NK-92 (cell line): Measurements from ENCODE around the gene LDLRAD3.

Experiments used
- DNase-seq: peaks from one replicate; lab custom pipeline; 2025; ENCODE audit not compliant: unreplicated experiment; lab: John Stamatoyannopoulos, UW

LDLRAD3 gene

DNA sequence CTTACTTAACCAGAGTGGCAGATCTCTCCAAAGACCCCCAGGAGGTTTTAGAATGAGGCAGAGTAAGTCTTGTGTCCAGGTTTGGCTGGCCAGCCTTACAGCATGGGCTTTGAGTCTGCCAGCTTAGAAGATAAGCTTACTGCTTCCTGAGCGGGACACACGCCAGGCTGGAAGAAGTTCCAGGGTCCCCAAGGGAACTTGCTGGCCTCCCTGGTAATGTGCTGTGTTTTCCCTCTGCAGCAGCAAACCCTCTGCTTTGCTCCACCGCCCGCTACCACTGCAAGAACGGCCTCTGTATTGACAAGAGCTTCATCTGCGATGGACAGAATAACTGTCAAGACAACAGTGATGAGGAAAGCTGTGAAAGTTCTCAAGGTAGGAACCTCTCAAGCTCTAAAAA lies 154.2 kb downstream of the LDLRAD3 start:
- no peak for DNase-seq

DNA sequence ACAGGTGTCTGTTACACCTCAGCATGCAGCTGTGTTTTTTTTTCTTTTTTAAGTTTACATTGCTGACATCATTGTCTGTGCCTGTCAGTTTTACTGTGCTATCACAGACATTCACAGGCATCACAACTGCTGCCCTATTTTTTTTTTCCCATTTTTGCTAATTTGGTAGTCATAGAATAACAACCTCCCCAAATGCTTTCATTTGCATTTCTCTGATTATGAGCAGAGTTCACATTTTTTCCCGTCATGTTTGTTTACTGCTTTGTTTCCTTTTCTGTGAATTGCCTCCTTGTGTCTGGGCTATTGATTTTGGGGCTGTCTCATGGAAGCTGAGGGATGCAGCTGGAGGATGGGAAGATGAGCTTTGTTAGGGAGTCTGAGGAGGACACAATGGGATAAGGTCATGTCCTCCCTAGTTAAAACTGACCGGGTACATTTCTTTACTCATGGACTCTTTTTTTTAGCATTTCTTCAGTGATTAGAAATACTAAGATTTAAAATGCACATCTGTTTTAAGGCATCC lies 155.1 kb downstream of the LDLRAD3 start:
- no peak for DNase-seq

DNA sequence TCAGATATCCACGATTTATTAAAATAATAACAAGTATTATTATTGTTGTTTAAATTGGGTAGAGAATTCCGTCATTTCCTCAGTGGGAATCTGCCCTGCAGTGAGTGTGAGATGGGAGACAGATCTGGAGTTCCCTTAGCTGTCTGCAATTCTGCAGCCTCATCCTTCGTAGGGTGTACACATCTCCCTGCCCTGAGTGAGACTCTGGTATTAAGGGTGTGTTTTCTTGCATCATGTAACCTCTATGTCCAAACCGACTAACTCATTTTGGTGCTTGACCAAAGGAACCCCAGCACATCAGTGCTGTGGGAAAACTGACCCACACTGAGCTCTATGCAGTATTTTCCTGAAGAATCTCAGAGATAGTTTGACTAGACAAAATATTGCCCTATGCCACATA lies 157.6 kb downstream of the LDLRAD3 start:
- no peak for DNase-seq

DNA sequence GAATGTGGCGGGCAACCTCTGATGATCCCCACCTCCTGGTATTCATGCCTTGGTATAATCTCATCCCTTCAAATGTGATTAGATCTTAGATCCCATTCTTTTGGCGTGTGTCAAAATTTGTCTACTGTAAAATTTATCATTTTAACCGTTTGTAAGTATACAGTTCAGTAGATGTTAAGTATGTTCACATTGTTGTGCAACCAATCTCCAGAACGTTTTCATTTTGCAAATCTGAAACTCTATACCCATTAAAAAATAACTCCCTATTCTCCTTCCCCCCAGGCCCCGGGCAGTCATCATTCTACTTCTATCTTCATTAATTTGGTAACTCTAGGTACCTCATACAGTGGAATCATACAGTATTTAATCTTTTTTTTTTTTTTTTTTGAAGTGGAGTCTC lies 159.0 kb downstream of the LDLRAD3 start:
- DNase-seq = no peak

DNA sequence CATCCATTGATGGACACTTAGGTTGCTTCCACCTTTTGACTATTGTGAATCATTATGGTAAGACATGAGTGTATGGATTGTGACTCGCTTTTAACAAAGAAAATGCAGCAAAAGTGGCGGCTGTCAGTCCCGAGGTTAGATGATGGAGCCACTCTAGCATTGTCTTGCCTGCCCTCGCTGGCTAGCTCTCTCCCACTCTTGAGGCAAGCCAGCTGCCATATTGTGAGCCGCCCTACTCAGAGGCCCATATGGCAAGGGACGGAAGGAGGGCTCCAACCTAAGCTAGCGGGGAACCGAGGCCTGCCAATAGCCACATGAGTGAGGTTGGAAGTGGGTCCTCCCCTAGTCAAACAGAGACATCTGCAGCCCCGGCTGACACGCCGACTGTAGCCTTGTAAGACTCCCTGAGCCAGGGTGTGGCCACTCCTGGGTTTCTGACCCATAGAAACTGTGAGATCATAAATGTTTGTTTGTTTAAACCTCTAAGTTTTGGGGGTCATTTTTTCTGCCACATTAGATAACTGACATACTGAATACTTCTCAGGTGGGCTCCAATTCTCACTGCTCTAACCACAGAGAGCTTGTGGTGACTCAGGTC lies 160.2 kb downstream of the LDLRAD3 start:
- DNase-seq = no peak

DNA sequence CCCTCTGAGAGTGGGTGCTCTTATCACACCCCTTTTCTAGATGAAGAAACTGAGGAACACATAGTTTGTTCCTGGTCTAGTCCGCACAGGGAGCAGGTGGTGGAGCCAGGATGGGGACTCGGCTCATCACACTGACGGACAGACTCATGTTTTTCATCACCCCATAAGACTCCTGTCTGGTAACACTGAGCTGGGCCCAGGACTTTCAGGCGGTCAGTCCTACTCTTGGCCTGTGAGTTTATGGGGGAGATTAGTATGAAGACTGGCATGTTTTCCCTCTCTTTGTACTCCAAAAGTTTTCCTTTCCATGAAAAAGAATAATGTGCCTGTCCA lies 160.8 kb downstream of the LDLRAD3 start:
- no peak for DNase-seq

DNA sequence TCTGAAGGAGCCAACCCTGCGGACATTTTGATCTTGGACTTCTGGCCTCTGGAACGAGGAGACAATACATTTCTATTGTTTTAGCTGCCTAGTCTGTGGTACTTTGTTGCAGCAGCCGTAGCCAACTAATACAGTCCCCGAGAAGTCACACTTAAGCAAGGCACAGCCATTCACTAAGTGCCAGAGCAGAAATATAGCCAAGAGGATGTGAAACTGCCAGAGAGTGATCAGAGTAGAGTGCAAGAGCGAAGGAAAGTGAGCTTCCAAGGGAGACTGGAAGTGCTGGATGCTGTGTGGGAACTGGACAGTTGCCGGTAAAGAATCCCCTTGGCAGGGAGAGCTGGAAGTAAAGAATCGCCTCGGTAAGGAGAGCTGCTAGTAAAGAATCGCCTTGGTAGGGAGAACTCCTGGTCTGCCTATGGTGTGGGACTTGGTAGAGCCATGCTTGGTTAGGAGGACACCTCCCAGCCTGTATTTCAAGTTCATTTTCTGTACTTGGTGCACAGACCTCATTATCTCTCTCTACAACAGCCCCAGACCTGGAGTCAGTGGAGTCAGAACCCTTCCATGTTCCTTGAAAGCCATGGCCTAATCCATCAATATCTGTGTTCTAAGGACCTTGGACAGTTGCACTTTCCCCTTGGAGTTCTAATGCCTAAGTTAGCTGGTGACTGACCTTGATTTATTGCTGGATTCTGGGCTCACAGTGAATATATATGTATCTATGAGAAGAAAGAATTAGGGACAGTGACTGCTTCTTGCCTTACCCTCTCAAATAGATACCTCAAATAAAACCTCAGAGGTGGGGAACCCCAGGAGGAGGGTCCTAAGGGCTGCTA lies 162.1 kb downstream of the LDLRAD3 start:
- no peak for DNase-seq

DNA sequence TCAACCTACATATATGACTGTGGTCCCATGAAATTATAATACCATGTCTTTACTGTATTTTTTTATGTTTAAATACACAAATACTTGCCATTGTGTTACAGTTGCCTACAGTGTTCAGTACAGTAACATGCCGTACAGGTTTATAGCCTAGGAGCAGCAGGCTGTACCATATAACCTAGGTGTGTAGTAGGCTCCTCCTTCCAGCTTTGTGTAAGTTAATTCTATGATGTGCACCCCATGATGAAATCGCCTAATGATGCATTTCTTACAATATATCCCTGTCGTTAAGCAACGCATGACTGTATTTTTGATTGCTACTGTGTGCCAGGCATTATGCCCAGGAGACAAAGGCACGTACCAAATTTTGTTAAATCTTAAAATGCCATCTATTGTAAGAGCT lies 163.7 kb downstream of the LDLRAD3 start:
- DNase-seq = no peak

DNA sequence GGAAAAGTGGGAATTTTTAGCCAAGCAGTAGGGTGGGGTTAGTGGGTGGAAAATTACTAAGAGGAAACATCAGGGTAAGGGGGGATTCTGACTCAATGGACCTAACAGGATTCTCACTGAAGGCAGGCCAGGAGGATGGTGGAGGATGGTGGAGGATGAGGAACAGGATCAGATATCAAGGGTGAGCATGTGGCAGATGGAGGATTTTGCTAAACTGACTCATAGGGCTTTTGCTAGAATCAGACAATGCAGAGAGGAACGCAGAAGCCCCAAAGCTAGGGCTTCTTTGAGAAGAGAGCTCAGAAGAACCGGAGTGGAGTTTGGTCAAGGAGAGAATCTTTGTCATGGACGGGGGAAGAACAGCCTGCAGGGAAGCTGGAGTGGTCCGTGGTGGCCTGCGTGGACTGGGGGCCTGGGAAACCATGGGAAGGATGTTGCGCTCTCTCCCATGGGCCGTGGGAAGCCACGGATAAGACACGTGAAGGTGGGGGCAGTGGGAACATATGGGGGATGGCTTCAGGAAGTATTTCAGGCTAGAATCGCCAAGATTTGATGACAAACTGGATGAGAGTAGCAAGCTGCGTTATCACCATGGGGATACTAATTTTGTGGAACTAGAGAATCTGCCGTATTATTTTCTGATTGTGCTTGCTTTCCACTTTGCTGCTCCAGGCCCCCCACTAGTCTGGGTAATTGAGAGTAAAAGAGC lies 165.2 kb downstream of the LDLRAD3 start:
- DNase-seq = no peak

DNA sequence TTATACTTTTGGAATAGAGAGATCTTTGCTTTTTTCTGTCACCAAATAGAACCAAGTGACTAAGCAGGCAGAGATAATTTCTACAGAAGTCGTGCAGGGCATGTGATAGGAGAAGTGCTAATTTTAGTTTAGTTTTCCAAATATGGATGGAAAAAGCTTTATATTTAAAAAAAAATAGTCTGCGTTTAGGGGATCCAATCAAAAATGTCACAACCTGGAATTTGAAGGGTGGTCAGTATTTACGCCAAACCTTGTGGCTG lies 165.7 kb downstream of the LDLRAD3 start:
- no peak for DNase-seq

DNA sequence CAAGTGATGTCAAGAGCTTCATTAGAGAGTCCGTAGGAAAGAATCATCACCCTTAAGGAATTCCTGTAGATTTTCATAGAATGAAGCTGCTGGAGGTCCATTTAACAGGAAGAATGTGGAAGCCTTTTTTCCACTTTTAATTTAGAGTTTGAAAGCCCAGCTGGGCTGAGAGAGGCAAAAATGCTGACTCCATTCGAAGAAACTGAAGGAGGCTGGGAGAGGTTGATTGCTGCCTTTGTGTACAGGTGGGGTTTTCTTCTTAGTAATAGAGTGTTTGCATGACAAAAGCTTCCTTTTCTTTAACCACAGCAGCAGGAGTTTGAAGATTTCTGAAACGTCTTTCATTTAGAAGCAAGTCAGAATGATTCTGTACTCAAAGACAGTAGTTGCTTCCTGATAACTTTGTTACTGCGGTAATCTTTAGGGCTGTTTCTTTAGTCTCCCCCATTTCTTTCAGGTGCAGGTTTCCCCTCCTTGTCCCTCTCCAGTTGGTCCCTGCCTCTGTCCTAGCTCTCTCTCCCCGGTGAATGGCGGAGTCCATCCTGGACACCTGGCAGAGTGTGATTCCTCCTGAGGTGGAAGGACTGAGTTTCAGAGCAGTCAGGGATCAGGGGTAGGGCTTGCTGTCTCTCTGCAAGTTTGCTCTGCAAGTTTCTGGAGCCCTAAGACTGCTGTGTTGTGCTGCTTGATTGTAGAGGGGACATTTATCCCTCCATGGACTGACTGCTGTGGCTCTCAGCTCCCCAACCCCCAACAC lies 166.2 kb downstream of the LDLRAD3 start:
- no peak for DNase-seq

DNA sequence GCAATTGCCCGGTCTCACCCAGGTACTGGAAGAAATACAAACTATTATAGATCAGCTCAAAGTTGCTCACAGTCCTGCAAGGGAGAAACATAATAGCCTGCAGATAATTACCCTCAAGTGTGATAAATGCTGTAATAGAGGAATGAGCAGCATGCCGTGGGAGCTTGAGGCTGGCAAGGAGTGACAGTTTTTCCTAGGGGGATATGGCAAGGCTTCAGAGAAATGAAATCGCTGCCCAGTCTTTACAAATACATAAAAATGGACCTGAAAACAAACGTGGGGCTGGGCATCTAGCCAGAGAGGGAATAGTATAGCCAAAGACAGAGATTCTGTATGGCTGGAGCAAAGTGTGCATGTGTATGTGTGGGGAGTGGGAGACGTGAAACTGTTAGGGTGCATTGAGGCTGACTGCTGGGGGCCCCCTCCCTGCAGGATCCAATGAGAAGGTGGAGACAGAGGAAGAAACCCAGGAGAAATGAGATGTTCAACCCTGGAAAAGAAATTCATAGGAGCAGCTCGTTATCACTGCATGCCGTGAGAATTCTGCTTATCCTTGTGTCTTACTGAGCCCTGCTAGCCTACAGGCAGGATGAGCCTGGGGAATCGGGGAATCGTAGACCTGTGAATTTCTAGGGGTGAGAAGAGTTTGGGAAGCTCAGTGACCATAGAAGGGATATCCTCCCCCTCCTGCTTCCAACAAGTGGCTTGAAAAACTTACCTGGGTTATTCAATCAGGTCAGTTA lies 167.0 kb downstream of the LDLRAD3 start:
- no peak for DNase-seq

DNA sequence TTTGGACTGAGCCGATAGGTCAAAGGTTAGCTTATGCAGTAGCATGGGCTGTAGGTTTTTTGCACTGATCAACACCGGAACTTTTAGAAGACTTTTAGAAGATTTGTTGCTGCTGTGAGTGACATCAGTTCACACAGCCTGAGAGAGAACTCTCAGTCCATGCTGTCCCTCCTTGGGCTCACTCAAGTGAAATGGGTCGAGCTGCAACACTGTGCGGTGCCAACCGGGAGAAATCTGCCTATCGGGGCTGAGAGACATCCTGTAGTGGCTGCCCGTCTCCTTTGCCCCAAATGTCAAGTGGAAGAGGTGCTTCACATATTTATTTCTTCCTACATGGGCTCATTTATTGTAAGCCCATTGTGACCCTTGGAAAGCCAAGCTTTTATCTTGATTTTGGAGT lies 170.2 kb downstream of the LDLRAD3 start:
- no peak for DNase-seq

DNA sequence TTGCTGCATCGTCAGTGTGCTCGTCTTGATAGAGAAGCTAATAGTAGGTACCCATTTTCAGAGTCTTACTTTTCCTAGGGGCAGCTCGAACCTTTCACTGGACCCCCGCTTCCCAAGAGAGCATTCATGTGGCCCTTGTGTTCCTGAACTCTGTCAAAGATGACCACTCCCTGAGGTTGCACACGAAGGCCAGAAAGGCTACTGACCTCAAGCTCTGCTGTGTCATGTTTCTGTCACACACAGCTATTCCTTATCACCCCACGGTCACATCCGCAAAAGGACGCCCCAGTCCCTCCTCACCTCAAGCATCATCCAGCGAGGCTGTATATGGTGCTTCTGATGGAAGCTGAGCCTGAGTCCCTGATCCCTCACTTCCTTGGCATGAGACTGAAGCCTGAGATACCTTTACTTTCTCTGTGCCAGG lies 171.5 kb downstream of the LDLRAD3 start:
- DNase-seq = no peak

DNA sequence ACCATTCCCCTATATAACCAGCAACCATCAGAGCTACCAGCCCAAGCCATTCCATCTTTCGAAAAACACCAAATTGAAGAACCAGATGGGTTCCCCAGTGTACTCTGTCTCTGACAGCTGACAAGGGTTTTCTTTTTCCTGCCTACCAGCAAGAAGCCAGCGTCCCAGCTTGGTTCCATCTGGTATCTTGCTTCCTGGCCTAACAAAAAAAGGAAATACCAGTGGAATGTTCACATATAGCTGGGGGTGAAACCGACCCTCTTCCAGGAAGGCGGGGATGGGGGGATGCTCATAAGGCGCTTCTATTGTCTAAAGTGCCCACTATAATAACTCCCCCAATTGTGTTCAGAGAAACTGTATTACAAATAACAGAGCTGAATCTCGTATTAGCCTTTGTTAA lies 172.3 kb downstream of the LDLRAD3 start:
- no peak for DNase-seq

DNA sequence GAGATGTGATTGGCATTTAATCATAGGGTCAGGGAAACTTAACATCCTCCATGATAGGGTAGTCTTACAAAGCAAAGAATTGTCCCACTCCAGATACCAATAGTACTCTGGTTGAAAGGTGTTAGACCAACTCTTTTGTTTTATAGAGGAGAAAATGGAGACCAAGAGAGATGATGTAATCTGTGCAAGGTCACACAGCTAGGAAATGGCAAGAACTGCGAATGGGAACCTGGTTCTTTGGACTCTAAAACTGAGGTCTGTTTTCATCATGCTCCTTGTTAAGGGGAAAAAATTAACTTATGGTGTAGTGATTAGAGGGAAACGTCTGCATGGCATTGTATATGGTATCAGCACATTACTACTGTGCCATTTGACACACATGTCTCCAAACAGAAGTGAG lies 174.2 kb downstream of the LDLRAD3 start:
- no peak for DNase-seq

DNA sequence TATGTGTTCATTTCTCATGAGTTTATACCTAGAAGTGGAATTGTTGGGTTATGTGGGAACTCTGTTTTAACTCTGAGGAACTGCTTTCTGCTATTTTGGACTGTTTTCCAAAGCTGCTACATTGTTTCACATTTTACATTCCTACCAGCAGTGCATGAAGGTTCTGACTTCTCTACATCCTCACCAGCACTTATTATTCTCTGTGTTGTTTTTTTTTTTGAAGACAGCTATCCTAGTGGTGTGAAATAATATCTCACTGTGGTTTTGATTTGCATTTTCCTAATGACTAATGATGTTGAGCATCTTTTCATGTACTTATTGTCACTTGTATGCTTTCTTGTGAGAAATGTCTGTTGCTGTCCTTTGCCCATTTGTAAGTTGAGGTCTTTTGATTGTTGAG lies 175.4 kb downstream of the LDLRAD3 start:
- DNase-seq = no peak

DNA sequence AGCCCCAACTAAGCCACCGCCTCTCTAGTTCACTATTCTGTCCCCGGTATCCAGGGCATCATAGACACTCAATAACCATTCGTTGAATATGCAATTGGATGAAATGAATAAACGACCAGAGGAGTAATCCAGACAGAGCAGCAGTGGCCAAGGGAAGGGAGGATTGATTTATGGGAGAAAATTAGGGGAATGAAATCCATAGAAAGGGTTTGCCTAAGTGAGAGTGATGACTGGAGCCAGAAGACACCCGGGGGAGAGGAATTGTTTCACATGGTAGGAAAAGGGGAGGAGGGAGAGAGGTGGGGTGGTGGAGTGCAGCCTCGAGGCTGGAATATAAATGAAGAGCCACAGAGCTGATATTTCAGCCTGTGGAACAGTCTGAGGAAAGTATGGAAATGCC lies 177.2 kb downstream of the LDLRAD3 start:
- no peak for DNase-seq

DNA sequence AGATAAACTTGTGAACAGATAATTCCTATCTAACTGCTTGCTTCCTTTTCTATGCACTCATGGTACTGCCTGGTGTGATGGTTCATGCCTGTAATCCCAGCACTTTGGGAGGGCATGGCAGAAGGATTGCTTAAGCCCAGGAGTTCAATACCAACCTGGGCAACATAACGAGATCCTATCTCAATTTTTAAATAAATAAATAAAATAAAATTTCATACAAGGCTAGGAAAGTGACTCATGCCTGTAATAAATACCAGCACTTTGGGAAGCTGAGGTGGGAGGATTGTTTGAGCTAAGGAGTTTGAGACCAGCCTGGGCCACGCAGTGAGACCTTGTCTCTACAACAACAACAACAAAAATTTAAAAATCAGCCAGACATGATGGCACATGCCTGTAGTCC lies 178.8 kb downstream of the LDLRAD3 start:
- no peak for DNase-seq

DNA sequence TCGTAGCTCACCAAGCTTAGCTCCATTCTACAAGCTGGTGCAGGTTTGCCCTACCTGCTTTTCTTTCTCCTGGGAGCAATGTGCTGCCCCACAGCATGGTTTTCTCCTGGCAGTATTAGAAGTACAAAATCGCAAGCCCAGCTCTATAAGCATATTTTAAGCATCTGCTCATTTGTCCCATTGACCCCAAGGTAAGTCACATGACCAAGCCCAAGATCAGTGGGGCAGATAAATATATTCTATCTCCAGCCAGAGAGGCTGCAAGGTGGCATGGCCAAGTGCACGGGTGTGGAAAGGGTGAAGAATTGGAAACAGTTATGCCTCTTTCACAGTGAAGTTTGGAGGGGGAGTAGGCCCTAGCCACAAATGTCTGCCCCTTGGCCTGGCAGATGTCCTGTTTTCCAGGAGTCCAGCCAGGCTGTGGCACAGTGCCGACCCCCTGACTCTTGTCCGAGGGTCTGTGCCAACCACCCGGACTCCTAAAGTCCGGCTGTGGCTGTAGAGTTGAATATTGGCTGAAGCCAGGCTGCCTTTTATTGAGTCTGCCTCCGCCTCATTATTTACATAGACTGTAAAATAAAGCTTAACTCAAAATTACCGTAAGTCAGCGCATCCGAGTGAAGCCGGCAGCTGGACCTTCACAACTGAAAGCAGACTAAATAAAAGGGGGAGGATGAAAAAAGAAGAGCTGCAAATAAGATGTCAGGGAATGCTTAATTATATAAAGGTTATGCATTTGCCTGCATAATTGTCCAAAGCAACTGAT lies 179.7 kb downstream of the LDLRAD3 start:
- DNase-seq = no peak
